ENCODE results near the gene UTP15. TPM values are rescaled to one million over a fixed set of nuclear protein-coding genes. Genes with fewer than 3 reads are reported as not detected.

UTP15 gene
- total and polyA plus RNA-seq, 9 donors: 8.8 to 14.6 (median 11.2) TPM

DNA sequence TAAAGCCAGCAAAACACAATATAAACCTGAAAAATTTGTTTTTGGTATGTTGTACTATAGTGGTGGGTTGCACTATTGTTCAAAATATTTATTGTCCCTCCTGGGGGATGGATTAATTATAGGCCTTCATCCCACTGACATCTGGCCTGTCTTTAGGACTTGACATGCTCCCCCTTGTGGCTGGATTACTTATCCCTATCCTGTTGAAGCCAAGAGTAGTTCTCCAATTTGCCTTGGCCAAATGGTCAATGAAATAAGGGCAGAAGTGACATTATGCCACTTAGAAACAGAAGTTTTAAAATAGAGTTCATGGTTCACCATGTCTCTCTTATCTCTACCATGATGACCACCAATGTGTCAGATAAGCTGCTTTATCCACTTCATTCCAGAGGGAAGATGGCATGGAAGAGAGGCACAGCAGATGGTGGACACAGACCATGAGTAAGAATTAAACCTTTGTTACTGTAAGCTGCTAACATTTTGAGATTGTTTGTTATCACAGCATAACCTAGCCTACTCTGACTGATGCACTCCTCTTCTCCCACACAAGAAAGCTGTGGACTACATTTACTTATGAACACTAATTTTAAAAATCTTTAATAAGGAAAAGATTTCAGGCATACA, 31.3 kb downstream of the UTP15 start:
- no peak for DNase-seq
- H3K9me3 ChIP-seq (replicated peaks; ENCODE audit: control insufficient read depth, low read depth, low read length): no peaks in the 10 kb centered on the region
- H3K4me3 ChIP-seq (ENCODE audit: low read length): no peak overlapping the region
- H3K27me3 ChIP-seq (ENCODE audit: control insufficient read depth, insufficient read depth, low read length): no peaks in the 10 kb centered on the region
- no peak overlapping the region for H3K27ac ChIP-seq (ENCODE audit: low read length)
- no peaks in the 10 kb centered on the region for H3K36me3 ChIP-seq (ENCODE audit: control insufficient read depth, insufficient read depth, low read length)
- H3K4me1 ChIP-seq (ENCODE audit: control insufficient read depth, insufficient read depth, low read length): no peaks in the 10 kb centered on the region

DNA sequence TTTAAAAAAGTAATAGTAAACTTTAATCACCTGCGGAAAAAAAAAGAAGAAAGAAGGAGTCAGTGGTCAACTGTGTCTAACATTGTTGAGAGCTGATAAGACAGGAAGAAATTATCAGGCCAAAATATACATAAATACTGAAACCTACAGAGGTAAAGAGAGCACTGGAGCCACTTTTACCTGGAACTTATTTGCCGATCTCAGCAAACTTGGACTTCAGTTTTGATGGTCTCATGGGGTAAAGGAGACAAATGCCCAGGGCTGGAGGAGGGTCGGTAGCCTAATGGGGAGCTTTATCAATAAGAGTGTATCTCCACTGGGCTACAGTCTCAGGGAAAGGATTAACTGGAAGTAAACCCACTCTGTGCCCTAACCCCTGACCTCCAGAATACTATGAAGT, 33.8 kb downstream of the UTP15 start:
- Histone ChIP-seq H3K9me3 (replicated peaks; ENCODE audit: control insufficient read depth, low read depth, low read length) (no peaks in the 10 kb centered on the region), H3K4me1 (ENCODE audit: control insufficient read depth, insufficient read depth, low read length) (no peaks in the 10 kb centered on the region), H3K27me3 (ENCODE audit: control insufficient read depth, insufficient read depth, low read length) (no peaks in the 10 kb centered on the region), H3K27ac (ENCODE audit: low read length) (no peak overlapping the region), H3K36me3 (ENCODE audit: control insufficient read depth, insufficient read depth, low read length) (no peaks in the 10 kb centered on the region), H3K4me3 (ENCODE audit: low read length) (no peak overlapping the region)
- DNase-seq: no peak
- WGBS (ENCODE audit: insufficient coverage): no CpG with 5 or more reads among the region's 3 CpGs

DNA sequence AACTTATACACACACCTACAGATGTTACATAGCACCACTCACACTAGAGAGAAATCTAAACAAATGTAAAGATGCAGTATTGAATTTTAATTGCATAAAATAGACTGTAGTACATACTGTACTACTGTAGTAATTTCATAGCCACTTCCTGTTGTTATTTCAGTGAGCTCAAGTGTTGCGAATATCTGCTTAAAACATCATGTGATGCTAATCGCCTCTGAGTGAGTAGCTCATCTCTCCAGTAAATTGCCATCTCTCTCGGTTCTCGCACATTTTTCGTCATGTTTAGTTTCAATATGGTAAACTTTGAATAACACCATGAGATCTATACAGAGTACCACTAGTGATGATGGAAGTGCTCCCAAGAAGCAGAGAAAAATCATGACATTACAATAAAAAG, 38.5 kb downstream of the UTP15 start:
- WGBS (ENCODE audit: insufficient coverage): no CpG with 5 or more reads among the region's 5 CpGs
- Histone ChIP-seq H3K36me3 (ENCODE audit: control insufficient read depth, insufficient read depth, low read length) (no peaks in the 10 kb centered on the region), H3K27ac (ENCODE audit: low read length) (no peak overlapping the region), H3K4me1 (ENCODE audit: control insufficient read depth, insufficient read depth, low read length) (no peaks in the 10 kb centered on the region), H3K27me3 (ENCODE audit: control insufficient read depth, insufficient read depth, low read length) (no peaks in the 10 kb centered on the region), H3K4me3 (ENCODE audit: low read length) (no peak overlapping the region), H3K9me3 (replicated peaks; ENCODE audit: control insufficient read depth, low read depth, low read length) (no peaks in the 10 kb centered on the region)
- DNase-seq: no peak

DNA sequence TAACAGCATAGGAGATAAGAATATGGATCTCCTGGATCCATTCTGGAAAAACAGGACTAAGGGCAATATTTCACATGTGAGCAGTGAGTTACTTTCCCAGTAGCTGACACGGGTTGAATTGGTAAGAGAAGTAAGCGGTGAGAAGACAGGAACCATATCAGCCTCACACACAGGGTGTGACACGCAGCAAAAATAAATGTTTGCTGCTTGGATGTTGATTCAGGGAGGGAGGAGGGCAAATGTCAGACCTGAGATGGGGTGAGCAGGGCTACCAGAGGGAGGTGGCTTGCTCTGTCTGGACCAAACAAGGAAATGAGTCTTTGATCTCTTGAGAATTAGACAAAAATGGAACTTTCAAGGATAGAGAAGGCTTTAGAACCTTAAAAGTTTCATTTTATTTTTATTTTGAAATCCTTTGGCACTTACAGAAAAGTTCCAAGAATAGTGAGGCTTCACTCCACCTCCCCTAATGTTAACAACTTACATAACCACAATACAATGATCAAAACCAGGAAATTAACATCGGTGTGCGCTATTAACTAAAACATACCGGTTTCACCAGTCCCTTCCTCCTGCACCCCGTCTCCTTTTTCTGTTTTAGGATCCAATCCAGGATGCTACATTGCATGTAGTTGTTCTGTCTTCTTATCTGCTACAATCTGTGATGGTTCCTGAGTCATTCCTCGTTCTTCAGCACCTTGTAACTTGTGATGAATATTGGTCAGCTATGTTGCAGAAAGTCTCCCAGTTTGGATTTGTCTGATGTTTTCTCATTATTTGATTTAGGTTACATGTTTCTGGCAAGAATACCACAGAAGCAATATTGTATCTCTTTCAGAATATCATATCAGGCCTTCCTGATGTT, 39.9 kb downstream of the UTP15 start:
- DNase-seq: no peak
- Histone ChIP-seq H3K27ac (ENCODE audit: low read length) (no peak overlapping the region), H3K4me3 (ENCODE audit: low read length) (no peak overlapping the region), H3K9me3 (replicated peaks; ENCODE audit: control insufficient read depth, low read depth, low read length) (no peaks in the 10 kb centered on the region), H3K4me1 (ENCODE audit: control insufficient read depth, insufficient read depth, low read length) (no peaks in the 10 kb centered on the region), H3K36me3 (ENCODE audit: control insufficient read depth, insufficient read depth, low read length) (no peaks in the 10 kb centered on the region), H3K27me3 (ENCODE audit: control insufficient read depth, insufficient read depth, low read length) (no peaks in the 10 kb centered on the region)
- WGBS (ENCODE audit: insufficient coverage): 85% methylated on average over 5 of the region's 8 CpGs

DNA sequence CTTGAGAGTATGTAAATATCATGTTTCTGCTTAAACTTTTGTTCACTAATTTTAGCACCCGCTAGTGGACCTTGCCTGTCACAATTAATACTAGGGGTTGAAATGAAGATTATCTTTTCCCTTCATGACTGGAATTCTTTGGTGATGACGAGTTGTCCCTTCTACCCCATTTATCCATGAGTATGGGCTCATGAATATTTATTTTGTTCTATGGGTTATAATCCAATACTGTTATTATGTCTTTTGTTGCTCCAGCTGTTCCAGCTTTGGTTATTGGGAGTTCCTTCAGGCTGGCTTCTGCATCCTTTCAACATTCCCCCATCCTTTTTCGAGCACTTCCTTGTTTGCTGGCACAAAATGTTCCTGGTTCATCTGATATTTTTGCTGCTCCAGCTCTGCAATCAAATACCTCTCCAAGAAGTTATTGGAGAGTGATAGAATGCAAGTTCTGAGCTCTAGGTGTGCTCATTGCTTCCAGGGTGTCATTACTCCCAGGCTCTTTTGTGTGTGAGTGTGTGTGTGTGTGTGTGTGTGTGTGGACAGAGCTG, 40.7 kb downstream of the UTP15 start:
- H3K4me3 ChIP-seq (ENCODE audit: low read length): no peak overlapping the region
- H3K4me1 ChIP-seq (ENCODE audit: control insufficient read depth, insufficient read depth, low read length): no peaks in the 10 kb centered on the region
- DNase-seq: no peak
- H3K27ac ChIP-seq (ENCODE audit: low read length): no peak overlapping the region
- H3K36me3 ChIP-seq (ENCODE audit: control insufficient read depth, insufficient read depth, low read length): no peaks in the 10 kb centered on the region
- H3K9me3 ChIP-seq (replicated peaks; ENCODE audit: control insufficient read depth, low read depth, low read length): no peaks in the 10 kb centered on the region
- WGBS (ENCODE audit: insufficient coverage): no CpG with 5 or more reads among the region's 3 CpGs
- H3K27me3 ChIP-seq (ENCODE audit: control insufficient read depth, insufficient read depth, low read length): no peaks in the 10 kb centered on the region

DNA sequence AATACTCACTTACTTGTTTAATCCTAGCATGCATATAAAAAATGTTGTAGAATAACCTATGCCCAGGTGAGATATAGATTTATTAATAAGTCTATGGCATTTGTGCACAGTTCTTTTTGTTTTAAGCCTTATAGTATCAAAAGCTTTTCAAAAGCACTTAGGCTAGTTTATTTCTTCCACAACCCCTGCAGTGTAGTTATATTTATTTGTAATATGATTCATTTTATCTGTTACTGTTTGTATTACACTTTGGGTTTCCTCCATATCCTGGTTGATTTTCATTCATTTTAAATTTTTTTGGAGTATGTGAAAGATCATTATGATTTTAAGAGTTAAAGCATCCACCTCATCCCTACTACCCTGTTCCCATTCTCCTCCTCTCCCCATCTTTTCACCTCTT, 41.7 kb downstream of the UTP15 start:
- Histone ChIP-seq H3K4me1 (ENCODE audit: control insufficient read depth, insufficient read depth, low read length) (no peaks in the 10 kb centered on the region), H3K9me3 (replicated peaks; ENCODE audit: control insufficient read depth, low read depth, low read length) (no peaks in the 10 kb centered on the region), H3K27ac (ENCODE audit: low read length) (no peak overlapping the region), H3K36me3 (ENCODE audit: control insufficient read depth, insufficient read depth, low read length) (no peaks in the 10 kb centered on the region), H3K4me3 (ENCODE audit: low read length) (no peak overlapping the region), H3K27me3 (ENCODE audit: control insufficient read depth, insufficient read depth, low read length) (no peaks in the 10 kb centered on the region)
- no peak for DNase-seq

DNA sequence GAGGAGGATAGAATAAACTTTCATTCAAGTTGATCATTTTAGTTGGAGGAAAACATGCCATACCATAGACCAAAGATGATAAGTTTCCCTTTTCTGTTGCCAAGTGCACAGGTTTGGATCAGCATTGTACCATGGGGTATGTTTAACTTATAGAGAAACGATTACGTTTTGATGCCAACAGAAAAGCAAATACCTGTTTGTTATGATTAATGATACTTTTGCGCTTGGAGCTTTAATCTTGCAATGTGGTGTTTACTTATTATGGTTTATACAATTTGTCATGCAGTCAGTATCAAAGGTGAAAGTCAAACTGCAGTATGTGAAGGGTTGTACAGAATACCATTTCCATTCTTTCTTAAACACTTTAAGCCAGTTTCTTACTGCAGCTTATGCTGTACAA, 47.3 kb downstream of the UTP15 start:
- Histone ChIP-seq H3K4me3 (ENCODE audit: low read length) (no peak overlapping the region), H3K27me3 (ENCODE audit: control insufficient read depth, insufficient read depth, low read length) (no peaks in the 10 kb centered on the region), H3K36me3 (ENCODE audit: control insufficient read depth, insufficient read depth, low read length) (no peaks in the 10 kb centered on the region), H3K9me3 (replicated peaks; ENCODE audit: control insufficient read depth, low read depth, low read length) (no peaks in the 10 kb centered on the region), H3K4me1 (ENCODE audit: control insufficient read depth, insufficient read depth, low read length) (no peaks in the 10 kb centered on the region), H3K27ac (ENCODE audit: low read length) (no peak overlapping the region)
- no CpG with 5 or more reads among the region's 3 CpGs for WGBS (ENCODE audit: insufficient coverage)
- no peak for DNase-seq

DNA sequence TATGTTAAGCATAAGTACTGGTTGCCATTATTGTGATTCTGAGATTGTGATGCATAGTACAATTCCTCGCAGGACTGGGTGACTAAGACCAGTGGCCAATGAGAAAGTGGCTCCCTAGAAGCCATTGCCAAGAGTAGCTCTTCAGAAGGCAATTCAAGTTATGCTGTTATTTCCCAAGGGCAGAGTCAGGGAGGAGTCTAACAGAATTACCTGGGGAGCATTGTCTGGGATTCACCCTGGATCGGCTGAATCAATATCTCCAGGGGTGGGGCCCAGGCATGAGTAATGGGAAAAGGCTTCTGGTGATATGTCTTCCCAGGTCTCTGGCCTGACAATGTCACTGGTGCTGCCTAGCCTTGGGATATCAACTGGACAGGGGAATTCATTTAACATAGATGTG, 49.5 kb downstream of the UTP15 start:
- H3K27ac ChIP-seq (ENCODE audit: low read length): no peak overlapping the region
- no peaks in the 10 kb centered on the region for H3K27me3 ChIP-seq (ENCODE audit: control insufficient read depth, insufficient read depth, low read length)
- 78% methylated on average over 2 of the region's 2 CpGs for WGBS (ENCODE audit: insufficient coverage)
- H3K36me3 ChIP-seq (ENCODE audit: control insufficient read depth, insufficient read depth, low read length): no peaks in the 10 kb centered on the region
- H3K4me1 ChIP-seq (ENCODE audit: control insufficient read depth, insufficient read depth, low read length): no peaks in the 10 kb centered on the region
- H3K4me3 ChIP-seq (ENCODE audit: low read length): no peak overlapping the region
- no peak for DNase-seq
- no peaks in the 10 kb centered on the region for H3K9me3 ChIP-seq (replicated peaks; ENCODE audit: control insufficient read depth, low read depth, low read length)

DNA sequence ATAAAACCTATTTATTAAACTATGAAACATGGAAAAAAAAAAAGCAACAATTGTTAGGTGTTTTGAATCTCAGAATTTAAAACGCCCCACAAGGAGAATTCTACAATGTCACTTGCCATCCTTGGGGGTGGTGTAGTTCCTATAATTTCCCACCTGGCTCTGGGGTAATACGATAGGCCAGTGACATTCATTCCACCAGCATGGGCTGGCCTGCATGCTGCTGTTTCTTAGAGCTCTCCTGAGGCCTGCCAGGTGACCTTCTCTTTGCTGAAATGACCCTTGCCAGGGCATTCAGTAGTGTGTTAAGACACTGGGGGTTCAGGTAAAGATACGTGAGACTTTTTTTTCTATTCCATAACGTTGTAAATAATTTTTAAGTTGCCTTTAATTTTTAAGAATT, 50.4 kb downstream of the UTP15 start:
- H3K27ac ChIP-seq (ENCODE audit: low read length): no peak overlapping the region
- no peak for DNase-seq
- H3K27me3 ChIP-seq (ENCODE audit: control insufficient read depth, insufficient read depth, low read length): no peaks in the 10 kb centered on the region
- no peaks in the 10 kb centered on the region for H3K9me3 ChIP-seq (replicated peaks; ENCODE audit: control insufficient read depth, low read depth, low read length)
- no peaks in the 10 kb centered on the region for H3K36me3 ChIP-seq (ENCODE audit: control insufficient read depth, insufficient read depth, low read length)
- 83% methylated on average over 1 of the region's 4 CpGs for whole genome bisulfite sequencing (ENCODE audit: insufficient coverage)
- H3K4me1 ChIP-seq (ENCODE audit: control insufficient read depth, insufficient read depth, low read length): no peaks in the 10 kb centered on the region
- H3K4me3 ChIP-seq (ENCODE audit: low read length): no peak overlapping the region

DNA sequence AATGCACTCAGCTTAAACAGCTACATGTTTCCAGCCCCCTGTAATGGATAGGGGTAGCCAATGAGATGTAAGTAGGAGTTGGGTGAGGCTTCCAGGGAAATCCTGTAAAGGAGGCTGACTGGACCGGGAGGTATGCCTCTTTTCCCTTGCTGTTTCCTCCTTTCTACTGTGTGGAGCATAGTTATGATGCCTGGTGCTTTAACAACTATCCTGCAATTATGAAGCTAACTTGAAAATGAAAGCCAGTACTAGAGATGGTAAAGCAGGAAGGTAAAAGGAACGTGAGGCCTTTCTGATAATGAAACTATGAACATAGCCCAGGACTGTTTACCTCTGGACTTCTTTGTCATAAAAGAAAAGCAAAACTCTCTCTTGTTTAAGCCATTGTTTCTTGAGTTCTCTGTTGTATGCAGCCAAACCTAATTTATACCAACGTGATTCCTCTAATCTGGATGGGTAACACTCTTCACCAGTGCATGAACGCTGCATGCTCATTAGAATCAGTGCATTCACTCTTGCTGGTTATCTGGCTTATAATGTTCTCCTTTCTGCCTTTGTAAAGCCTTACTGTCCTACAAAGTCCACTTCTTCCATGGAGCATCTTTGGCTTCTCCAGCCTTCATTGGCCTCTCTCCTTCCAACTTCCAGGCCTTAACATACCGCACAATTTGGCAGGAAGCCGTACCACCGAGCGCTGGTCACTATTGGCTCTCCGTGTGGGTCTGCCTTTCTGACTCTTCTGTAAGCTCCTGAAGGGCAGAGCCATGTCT, 52.2 kb downstream of the UTP15 start:
- 58% methylated on average over 8 of the region's 9 CpGs for WGBS (ENCODE audit: insufficient coverage)
- H3K4me3 ChIP-seq (ENCODE audit: low read length): no peak overlapping the region
- H3K9me3 ChIP-seq (replicated peaks; ENCODE audit: control insufficient read depth, low read depth, low read length): no peaks in the 10 kb centered on the region
- no peaks in the 10 kb centered on the region for H3K4me1 ChIP-seq (ENCODE audit: control insufficient read depth, insufficient read depth, low read length)
- no peaks in the 10 kb centered on the region for H3K36me3 ChIP-seq (ENCODE audit: control insufficient read depth, insufficient read depth, low read length)
- DNase-seq: no peak
- no peaks in the 10 kb centered on the region for H3K27me3 ChIP-seq (ENCODE audit: control insufficient read depth, insufficient read depth, low read length)
- no peak overlapping the region for H3K27ac ChIP-seq (ENCODE audit: low read length)

Measured in muscle of leg (tissue), 11 donors.